Tibial nerve (tissue), 4 donors: Measurements from ENCODE around the gene ADAMTS4. TPM values are rescaled to one million over a fixed set of nuclear protein-coding genes. Genes with fewer than 3 reads are reported as not detected.

ENCODE experiments used
- DNase-seq, 2 donors: peaks; one replicate each; pipeline ENCODE4 v3.0.0-alpha.2; 2019; ENCODE audit warnings: low spot score in 2 of 2
- H3K27ac ChIP-seq, 4 donors: fragments of 200-600 bp; sonication (generic) in 3 of 4; one replicate each; pipeline ENCODE4 v1.5.1; 2017 to 2019; ENCODE audit warnings: mild to moderate bottlenecking in 1 of 4
- H3K27me3 ChIP-seq, 2 donors: fragments of 200-600 bp; sonication (generic) in 1 of 2; one replicate each; pipeline versions ENCODE4 v1.5.1 to v1.6.0; 2017 to 2019
- H3K36me3 ChIP-seq, 3 donors: fragments of 200-600 bp; sonication (generic); one replicate each; pipeline ENCODE4 v1.5.1; 2018 to 2019
- H3K4me1 ChIP-seq, 4 donors: fragments of 200-600 bp; sonication (generic) in 3 of 4; one replicate each; pipeline ENCODE4 v1.5.1; 2017 to 2019
- H3K4me3 ChIP-seq, 4 donors: fragments of 200-600 bp; sonication (generic) in 3 of 4; one replicate each; pipeline ENCODE4 v1.5.1; 2017 to 2019; ENCODE audit warnings: mild to moderate bottlenecking in 1 of 4, moderate library complexity in 1 of 4
- H3K9me3 ChIP-seq, 4 donors: fragments of 200-600 bp; sonication (generic) in 3 of 4; one replicate each; pipeline ENCODE4 v1.5.1; 2017 to 2019
- CTCF ChIP-seq, 5 experiments: fragments of 200-600 bp in 3 of 5; fragments of 450-650 bp in 2 of 5; sonication (generic) in 3 of 5; IDR thresholded peaks; one replicate each; pipeline ENCODE4 v1.5.1; 2016 to 2019; ENCODE audit warnings: antibody characterized with exemption in 5 of 5, mild to moderate bottlenecking in 3 of 5, moderate library complexity in 2 of 5
- EP300 ChIP-seq, 2 donors: sonication (generic); formaldehyde crosslinking; IDR thresholded peaks; one replicate each; pipeline ENCODE4 v1.6.1; 2017; ENCODE audit warnings: antibody characterized with exemption in 2 of 2, mild to moderate bottlenecking in 1 of 2
- POLR2A ChIP-seq, 2 donors: fragments of 450-650 bp; IDR thresholded peaks; one replicate each; pipeline ENCODE4 v1.6.1; 2017; ENCODE audit warnings: antibody characterized with exemption in 2 of 2, mild to moderate bottlenecking in 2 of 2, moderate library complexity in 2 of 2
- WGBS, 2 donors: methylation state at CpG; one replicate each; pipeline ENCODE4 v1.1.5; 2018; 5-methylcytosine and 5-hydroxymethylcytosine counted together
- total RNA-seq, 4 donors: library from RNA; depleted of rRNA; stranded (reverse); fragments of >200 nt; gene quantifications; one replicate each; pipeline ENCODE4 v1.1.0, GENCODE V29; 2016

Gene ADAMTS4
- total RNA-seq, 4 donors from 2014 or later: 9.0 to 54.9 (median 19.5) TPM

GRCh38 chr1:161219078-161219892 is 20.4 kb upstream of the ADAMTS4 start:
- 81 to 84% methylated on average over 5 of the region's 5 CpGs for WGBS, 2 donors
- Histone ChIP-seq H3K27me3 (no peaks in the 10 kb centered on the region), H3K4me3 (no peak overlapping the region), H3K36me3 (peaks cover 0 to 13% (median 5%) of the 10 kb centered on the region in 3 donors), H3K27ac (no peak overlapping the region), H3K4me1 (peaks cover 0 to 13% (median 5%) of the 10 kb centered on the region in 4 donors), H3K9me3 (no peaks in the 10 kb centered on the region)
- DNase-seq: no peak
- TF ChIP-seq EP300 (IDR thresholded peaks at IDR 0.05): no peak
- TF ChIP-seq CTCF (IDR thresholded peaks at IDR 0.05): no peak

GRCh38 chr1:161218301-161219077 is 19.6 kb upstream of the ADAMTS4 start:
- Histone ChIP-seq H3K4me1 (peaks cover 0 to 13% (median 5%) of the 10 kb centered on the region in 4 donors), H3K27ac (peak overlapping the region in 3 of 4 donors; percentile 67 to 88 (median 83)), H3K36me3 (peaks cover 0 to 21% (median 6%) of the 10 kb centered on the region in 3 donors), H3K27me3 (no peaks in the 10 kb centered on the region), H3K9me3 (no peaks in the 10 kb centered on the region), H3K4me3 (no peak overlapping the region)
- no peak for DNase-seq
- TF ChIP-seq POLR2A (IDR thresholded peaks at IDR 0.05) (no peak), CTCF (IDR thresholded peaks at IDR 0.05) (no peak), EP300 (IDR thresholded peaks at IDR 0.05) (no peak)
- 72 to 75% methylated on average over 8 of the region's 8 CpGs for WGBS, 2 donors

GRCh38 chr1:161217831-161218230 is 19.0 kb upstream of the ADAMTS4 start:
- WGBS, 2 donors: 62 to 70% methylated on average over 6 of the region's 6 CpGs
- Histone ChIP-seq H3K9me3 (no peaks in the 10 kb centered on the region), H3K4me3 (peak overlapping the region in 2 of 4 donors; percentile 1 to 44), H3K27ac (peak overlapping the region in 3 of 4 donors; percentile 67 to 88 (median 83)), H3K36me3 (peaks cover 0 to 27% (median 10%) of the 10 kb centered on the region in 3 donors), H3K4me1 (peaks cover 0 to 13% (median 5%) of the 10 kb centered on the region in 4 donors), H3K27me3 (no peaks in the 10 kb centered on the region)
- no peak for TF ChIP-seq CTCF (IDR thresholded peaks at IDR 0.05)
- TF ChIP-seq POLR2A (IDR thresholded peaks at IDR 0.05): no peak
- no peak for TF ChIP-seq EP300 (IDR thresholded peaks at IDR 0.05)
- no peak for DNase-seq

- H3K4me3 ChIP-seq: peak overlapping the region in 2 of 4 donors; percentile 1 to 44
- peak in 1 of 2 donors; percentile 52 for DNase-seq
- WGBS, 2 donors: 23 to 27% methylated on average over 7 of the region's 7 CpGs
Observed at GRCh38 chr1:161216945-161217712, 18.3 kb upstream of the ADAMTS4 start.

More at GRCh38 chr1:161216945-161217712, 18.3 kb upstream of the ADAMTS4 start:
- Histone ChIP-seq H3K36me3 (peaks cover 0 to 34% (median 12%) of the 10 kb centered on the region in 3 donors), H3K27me3 (no peaks in the 10 kb centered on the region), H3K9me3 (no peaks in the 10 kb centered on the region), H3K27ac (peak overlapping the region; percentile 33 to 88 (median 75)), H3K4me1 (peaks cover 0 to 13% (median 5%) of the 10 kb centered on the region in 4 donors)
- peak; percentile 34 to 84 for TF ChIP-seq EP300 (IDR thresholded peaks at IDR 0.05)
- TF ChIP-seq CTCF (IDR thresholded peaks at IDR 0.05): no peak
- peak; percentile 18 to 53 for TF ChIP-seq POLR2A (IDR thresholded peaks at IDR 0.05)
